ENCODE results near the gene PIPOX.

DNA sequence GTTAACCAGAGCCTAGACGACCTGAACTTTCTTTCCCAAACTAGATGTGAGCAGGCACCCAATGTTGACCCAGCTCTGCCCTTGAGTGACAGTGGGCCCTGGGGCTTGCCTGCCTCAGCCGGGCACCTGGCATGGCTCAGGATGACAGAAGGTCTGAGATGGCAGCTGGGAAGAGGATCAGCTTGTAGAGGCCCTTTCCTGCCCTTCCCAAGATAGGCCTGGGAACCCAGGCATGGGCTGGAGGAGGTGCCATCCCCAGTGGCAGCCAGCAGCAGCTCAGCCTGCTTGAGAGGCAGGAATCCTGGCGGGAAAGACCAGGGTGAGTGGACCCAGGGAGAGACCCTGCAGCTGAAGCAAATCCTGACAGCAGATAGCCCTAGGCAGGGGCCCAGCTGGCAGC, 59.1 kb downstream of the PIPOX start:
- TF ChIP-seq, protein P1, sequence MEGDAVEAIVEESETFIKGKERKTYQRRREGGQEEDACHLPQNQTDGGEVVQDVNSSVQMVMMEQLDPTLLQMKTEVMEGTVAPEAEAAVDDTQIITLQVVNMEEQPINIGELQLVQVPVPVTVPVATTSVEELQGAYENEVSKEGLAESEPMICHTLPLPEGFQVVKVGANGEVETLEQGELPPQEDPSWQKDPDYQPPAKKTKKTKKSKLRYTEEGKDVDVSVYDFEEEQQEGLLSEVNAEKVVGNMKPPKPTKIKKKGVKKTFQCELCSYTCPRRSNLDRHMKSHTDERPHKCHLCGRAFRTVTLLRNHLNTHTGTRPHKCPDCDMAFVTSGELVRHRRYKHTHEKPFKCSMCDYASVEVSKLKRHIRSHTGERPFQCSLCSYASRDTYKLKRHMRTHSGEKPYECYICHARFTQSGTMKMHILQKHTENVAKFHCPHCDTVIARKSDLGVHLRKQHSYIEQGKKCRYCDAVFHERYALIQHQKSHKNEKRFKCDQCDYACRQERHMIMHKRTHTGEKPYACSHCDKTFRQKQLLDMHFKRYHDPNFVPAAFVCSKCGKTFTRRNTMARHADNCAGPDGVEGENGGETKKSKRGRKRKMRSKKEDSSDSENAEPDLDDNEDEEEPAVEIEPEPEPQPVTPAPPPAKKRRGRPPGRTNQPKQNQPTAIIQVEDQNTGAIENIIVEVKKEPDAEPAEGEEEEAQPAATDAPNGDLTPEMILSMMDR (conservative IDR thresholded peaks at IDR 0.05 in 1 of 2, IDR thresholded peaks at IDR 0.05 in 1 of 2; ENCODE audit: extremely low read depth in 1 of 2, insufficient read depth in 1 of 2, low read depth in 1 of 2, low read length in 2 of 2): no peak
- no peak for TF ChIP-seq EZH2 (IDR thresholded peaks at IDR 0.05; ENCODE audit: borderline replicate concordance, low read length)

All from mammary epithelial cell (primary cell).